ENCODE results near the gene LCN15. TPM values are rescaled to one million over a fixed set of nuclear protein-coding genes. Genes with fewer than 3 reads are reported as not detected.
"Not testable (repeated sequence)": the region's sequence is repeated elsewhere in the genome, so short reads cannot be mapped to it uniquely, and the experiment has no call there.

Gene LCN15
- polyA plus RNA-seq, 3 donors = not detected

- Histone ChIP-seq H4K20me1 (ENCODE audit: insufficient read depth, low read length) (no peaks in the 10 kb centered on the region), H3K79me2 (ENCODE audit: insufficient read depth, low read length) (no peaks in the 10 kb centered on the region), H3K27ac (ENCODE audit: low read depth in 1 of 2, low read length in 2 of 2) (no peak overlapping the region), H3K4me2 (replicated peaks; ENCODE audit: extremely low read depth, low read length, poor library complexity, severe bottlenecking) (no peak overlapping the region), H3K9ac (ENCODE audit: insufficient read depth, low read length, poor library complexity, severe bottlenecking) (no peak overlapping the region), H2AFZ (ENCODE audit: insufficient read depth, low read depth, low read length, poor library complexity, severe bottlenecking) (no peak overlapping the region), H3K4me3 (replicated peaks in 1 of 3; ENCODE audit: low read depth in 2 of 3, low read length in 3 of 3) (no peak overlapping the region), H3K9me3 (replicated peaks in 1 of 2; ENCODE audit: control insufficient read depth in 1 of 2, insufficient read depth in 1 of 2, low read length in 2 of 2) (peaks cover 25 to 36% of the 10 kb centered on the region in 2 donors), H3K27me3 (ENCODE audit: control insufficient read depth in 2 of 2, insufficient read depth in 2 of 2, low read length in 2 of 2) (no peaks in the 10 kb centered on the region), H3K36me3 (replicated peaks in 1 of 2; ENCODE audit: control insufficient read depth in 1 of 2, insufficient read depth in 2 of 2, low read length in 2 of 2) (no peaks in the 10 kb centered on the region), H3K4me1 (ENCODE audit: control insufficient read depth in 1 of 2, insufficient read depth in 2 of 2, low read length in 2 of 2) (no peaks in the 10 kb centered on the region)
- 100% methylated on average over 4 of the region's 4 CpGs for WGBS (ENCODE audit: insufficient coverage)
- no peak for TF ChIP-seq CTCF (IDR thresholded peaks at IDR 0.05)
- Mint-ChIP-seq H3K27me3 (ENCODE audit: low read depth in 3 of 3) (peaks cover 3 to 14% (median 4%) of the 10 kb centered on the region in 3 donors), H3K36me3 (peaks cover 0 to 4% of the 10 kb centered on the region in 2 donors), H3K9me3 (peaks cover 24 to 40% (median 35%) of the 10 kb centered on the region in 7 donors), H3K4me1 (peaks cover 4% of the 10 kb centered on the region), H3K27ac (no peak overlapping the region), H3K4me3 (no peak overlapping the region)
- DNase-seq = no peak
- intact Hi-C loops (cut with micrococcal nuclease) = no loop called here
These were observed 8.2 kb downstream of the LCN15 start for GRCh38 chr9:136756134-136756438.

- H3K27me3 ChIP-seq (ENCODE audit: control insufficient read depth in 2 of 2, insufficient read depth in 2 of 2, low read length in 2 of 2) = not testable (repeated sequence)
- peak overlapping the region in 3 of 7 donors; percentile 1 to 38 (median 36) for H3K27ac Mint-ChIP-seq
These were observed 8.8 kb downstream of the LCN15 start for GRCh38 chr9:136755302-136756133.

More at GRCh38 chr9:136755302-136756133, 8.8 kb downstream of the LCN15 start:
- H3K4me1 ChIP-seq (ENCODE audit: control insufficient read depth in 1 of 2, insufficient read depth in 2 of 2, low read length in 2 of 2); H3K79me2 ChIP-seq (ENCODE audit: insufficient read depth, low read length); DNase-seq; H2AFZ ChIP-seq (ENCODE audit: insufficient read depth, low read depth, low read length, poor library complexity, severe bottlenecking); H3K36me3 ChIP-seq (replicated peaks in 1 of 2; ENCODE audit: control insufficient read depth in 1 of 2, insufficient read depth in 2 of 2, low read length in 2 of 2); H3K4me2 ChIP-seq (replicated peaks; ENCODE audit: extremely low read depth, low read length, poor library complexity, severe bottlenecking); H3K9ac ChIP-seq (ENCODE audit: insufficient read depth, low read length, poor library complexity, severe bottlenecking); H3K27ac ChIP-seq (ENCODE audit: low read depth in 1 of 2, low read length in 2 of 2); intact Hi-C loops (cut with micrococcal nuclease); H4K20me1 ChIP-seq (ENCODE audit: insufficient read depth, low read length); H3K36me3 Mint-ChIP-seq; H3K4me3 ChIP-seq (replicated peaks in 1 of 3; ENCODE audit: low read depth in 2 of 3, low read length in 3 of 3); H3K4me1 Mint-ChIP-seq; H3K4me3 Mint-ChIP-seq: not testable (repeated sequence)
- H3K9me3 ChIP-seq (replicated peaks in 1 of 2; ENCODE audit: control insufficient read depth in 1 of 2, insufficient read depth in 1 of 2, low read length in 2 of 2) = peaks cover 25 to 38% of the 10 kb centered on the region in 2 donors
- Mint-ChIP-seq H3K27me3 (ENCODE audit: low read depth in 3 of 3) (peaks cover 3 to 19% (median 4%) of the 10 kb centered on the region in 3 donors), H3K9me3 (peaks cover 24 to 42% (median 39%) of the 10 kb centered on the region in 7 donors)
- WGBS (ENCODE audit: insufficient coverage) = 94% methylated on average over 17 of the region's 22 CpGs
